Stimulated activated naive CD8-positive, alpha-beta T cell treated with anti-CD3 and anti-CD28 coated beads, Interleukin-15, Interleukin-2, amounts not matched to agents 100 ng/mL and 50 ng/mL, for 24 hours (primary cell): Measurements from ENCODE around the gene NKD2.
"Not testable (repeated sequence)": the region's sequence is repeated elsewhere in the genome, so short reads cannot be mapped to it uniquely, and the experiment has no call there.

Experiments used
- H3K27ac Mint-ChIP-seq: one replicate; pipeline ENCODE4 v1.8.0; 2021; ENCODE audit warnings: mild to moderate bottlenecking, mixed read lengths
- H3K27me3 Mint-ChIP-seq: one replicate; pipeline ENCODE4 v1.8.0; 2021; ENCODE audit warnings: mixed read lengths
- H3K36me3 Mint-ChIP-seq: one replicate; pipeline ENCODE4 v1.8.0; 2021; ENCODE audit warnings: low read depth, mixed read lengths
- H3K4me1 Mint-ChIP-seq: one replicate; pipeline ENCODE4 v1.8.0; 2021; ENCODE audit warnings: low read depth, mixed read lengths
- H3K4me3 Mint-ChIP-seq: one replicate; pipeline ENCODE4 v1.8.0; 2021; ENCODE audit warnings: mild to moderate bottlenecking, mixed read lengths
- H3K9me3 Mint-ChIP-seq: one replicate; pipeline ENCODE4 v1.8.0; 2021; ENCODE audit warnings: mixed read lengths

NKD2 gene

GRCh38 chr5:966941-967340 is 41.7 kb upstream of the NKD2 start:
- H3K36me3 Mint-ChIP-seq: no peaks in the 10 kb centered on the region
- H3K4me1 Mint-ChIP-seq: peaks cover 28% of the 10 kb centered on the region
- no peak overlapping the region for H3K4me3 Mint-ChIP-seq
- H3K27me3 Mint-ChIP-seq: peaks cover 65% of the 10 kb centered on the region
- no peaks in the 10 kb centered on the region for H3K9me3 Mint-ChIP-seq
- H3K27ac Mint-ChIP-seq: no peak overlapping the region

- Mint-ChIP-seq H3K4me1 (peaks cover 17% of the 10 kb centered on the region), H3K27me3 (peaks cover 63% of the 10 kb centered on the region), H3K4me3 (no peak overlapping the region), H3K9me3 (no peaks in the 10 kb centered on the region), H3K36me3 (no peaks in the 10 kb centered on the region), H3K27ac (no peak overlapping the region)
These were observed 39.7 kb upstream of the NKD2 start for GRCh38 chr5:968881-969280.

GRCh38 chr5:969408-969839 is 39.2 kb upstream of the NKD2 start:
- Mint-ChIP-seq H3K4me3 (no peak overlapping the region), H3K4me1 (peaks cover 12% of the 10 kb centered on the region), H3K27ac (no peak overlapping the region), H3K9me3 (no peaks in the 10 kb centered on the region), H3K36me3 (no peaks in the 10 kb centered on the region), H3K27me3 (peaks cover 59% of the 10 kb centered on the region)

- H3K27ac Mint-ChIP-seq, H3K36me3 Mint-ChIP-seq, H3K4me1 Mint-ChIP-seq, H3K9me3 Mint-ChIP-seq, H3K4me3 Mint-ChIP-seq: not testable (repeated sequence)
- H3K27me3 Mint-ChIP-seq: peaks cover 31% of the 10 kb centered on the region
These were observed 36.0 kb upstream of the NKD2 start for GRCh38 chr5:972575-972974.

GRCh38 chr5:976849-977751 is 31.5 kb upstream of the NKD2 start:
- H3K4me3 Mint-ChIP-seq: no peak overlapping the region
- H3K36me3 Mint-ChIP-seq: no peaks in the 10 kb centered on the region
- H3K9me3 Mint-ChIP-seq: no peaks in the 10 kb centered on the region
- H3K4me1 Mint-ChIP-seq: no peaks in the 10 kb centered on the region
- H3K27me3 Mint-ChIP-seq: no peaks in the 10 kb centered on the region
- H3K27ac Mint-ChIP-seq: no peak overlapping the region

- no peaks in the 10 kb centered on the region for H3K36me3 Mint-ChIP-seq
- H3K27me3 Mint-ChIP-seq: no peaks in the 10 kb centered on the region
- no peaks in the 10 kb centered on the region for H3K9me3 Mint-ChIP-seq
- H3K27ac Mint-ChIP-seq: no peak overlapping the region
- H3K4me1 Mint-ChIP-seq: no peaks in the 10 kb centered on the region
- no peak overlapping the region for H3K4me3 Mint-ChIP-seq
These were observed 30.5 kb upstream of the NKD2 start for GRCh38 chr5:978054-978453.

- no peak overlapping the region for H3K4me3 Mint-ChIP-seq
- H3K27ac Mint-ChIP-seq: no peak overlapping the region
- H3K9me3 Mint-ChIP-seq: no peaks in the 10 kb centered on the region
- peaks cover 2% of the 10 kb centered on the region for H3K27me3 Mint-ChIP-seq
- peaks cover under 1% of the 10 kb centered on the region for H3K4me1 Mint-ChIP-seq
- no peaks in the 10 kb centered on the region for H3K36me3 Mint-ChIP-seq
These were observed 29.9 kb upstream of the NKD2 start for GRCh38 chr5:978693-979092.

- H3K36me3 Mint-ChIP-seq: no peaks in the 10 kb centered on the region
- H3K27ac Mint-ChIP-seq: no peak overlapping the region
- H3K27me3 Mint-ChIP-seq: peaks cover 7% of the 10 kb centered on the region
- H3K9me3 Mint-ChIP-seq: peaks cover 4% of the 10 kb centered on the region
- no peak overlapping the region for H3K4me3 Mint-ChIP-seq
- H3K4me1 Mint-ChIP-seq: peaks cover 5% of the 10 kb centered on the region
These were observed 29.3 kb upstream of the NKD2 start for GRCh38 chr5:979100-979817.

- peaks cover 11% of the 10 kb centered on the region for H3K9me3 Mint-ChIP-seq
- no peak overlapping the region for H3K4me3 Mint-ChIP-seq
- H3K4me1 Mint-ChIP-seq: peaks cover 5% of the 10 kb centered on the region
- H3K27me3 Mint-ChIP-seq: peaks cover 13% of the 10 kb centered on the region
- no peaks in the 10 kb centered on the region for H3K36me3 Mint-ChIP-seq
- no peak overlapping the region for H3K27ac Mint-ChIP-seq
These were observed 28.5 kb upstream of the NKD2 start for GRCh38 chr5:980001-980588.

GRCh38 chr5:980966-981365 is 27.6 kb upstream of the NKD2 start:
- no peak overlapping the region for H3K4me3 Mint-ChIP-seq
- peaks cover 11% of the 10 kb centered on the region for H3K9me3 Mint-ChIP-seq
- H3K27me3 Mint-ChIP-seq: peaks cover 18% of the 10 kb centered on the region
- no peaks in the 10 kb centered on the region for H3K36me3 Mint-ChIP-seq
- no peak overlapping the region for H3K27ac Mint-ChIP-seq
- H3K4me1 Mint-ChIP-seq: peaks cover 5% of the 10 kb centered on the region

GRCh38 chr5:981456-981855 is 27.1 kb upstream of the NKD2 start:
- Mint-ChIP-seq H3K4me3 (no peak overlapping the region), H3K36me3 (no peaks in the 10 kb centered on the region), H3K27me3 (peaks cover 18% of the 10 kb centered on the region), H3K9me3 (peaks cover 11% of the 10 kb centered on the region), H3K27ac (no peak overlapping the region), H3K4me1 (peaks cover 5% of the 10 kb centered on the region)

GRCh38 chr5:982377-983237 is 26.0 kb upstream of the NKD2 start:
- Mint-ChIP-seq H3K36me3 (no peaks in the 10 kb centered on the region), H3K4me3 (no peak overlapping the region), H3K4me1 (peaks cover 5% of the 10 kb centered on the region), H3K27me3 (peaks cover 26% of the 10 kb centered on the region), H3K27ac (no peak overlapping the region), H3K9me3 (peaks cover 15% of the 10 kb centered on the region)

- H3K4me1 Mint-ChIP-seq: peaks cover 5% of the 10 kb centered on the region
- peaks cover 18% of the 10 kb centered on the region for H3K9me3 Mint-ChIP-seq
- H3K27me3 Mint-ChIP-seq: peaks cover 32% of the 10 kb centered on the region
- no peak overlapping the region for H3K27ac Mint-ChIP-seq
- H3K36me3 Mint-ChIP-seq: no peaks in the 10 kb centered on the region
- H3K4me3 Mint-ChIP-seq: no peak overlapping the region
These were observed 25.4 kb upstream of the NKD2 start for GRCh38 chr5:983238-983524.

- peaks cover 36% of the 10 kb centered on the region for H3K27me3 Mint-ChIP-seq
- H3K36me3 Mint-ChIP-seq: no peaks in the 10 kb centered on the region
- H3K4me3 Mint-ChIP-seq: no peak overlapping the region
- no peak overlapping the region for H3K27ac Mint-ChIP-seq
- peaks cover 19% of the 10 kb centered on the region for H3K9me3 Mint-ChIP-seq
- H3K4me1 Mint-ChIP-seq: peaks cover 5% of the 10 kb centered on the region
These were observed 25.0 kb upstream of the NKD2 start for GRCh38 chr5:983568-983967.
